T-helper 22 cell (primary cell): ENCODE measurements around the gene RUNX3.

ENCODE experiments used
- DNase-seq: peaks from one replicate; pipeline ENCODE4 v3.0.0-alpha.2; 2020; ENCODE audit warnings: low read depth

Gene RUNX3

GRCh38 chr1:24946861-24947658 is 17.0 kb upstream of the RUNX3 start:
- no peak for DNase-seq

GRCh38 chr1:24945354-24946326 is 15.6 kb upstream of the RUNX3 start:
- DNase-seq = no peak

- DNase-seq = no peak
Measured at GRCh38 chr1:24944318-24944717, 14.2 kb upstream of the RUNX3 start.

- DNase-seq = no peak
Measured at GRCh38 chr1:24942789-24943188, 12.7 kb upstream of the RUNX3 start.

GRCh38 chr1:24941564-24941963 is 11.5 kb upstream of the RUNX3 start:
- no peak for DNase-seq

GRCh38 chr1:24940231-24940630 is 10.2 kb upstream of the RUNX3 start:
- DNase-seq = no peak

- no peak for DNase-seq
Measured at GRCh38 chr1:24939675-24940193, 9.7 kb upstream of the RUNX3 start.

- no peak for DNase-seq
Measured at GRCh38 chr1:24939040-24939674, 9.1 kb upstream of the RUNX3 start.

- DNase-seq = no peak
Measured at GRCh38 chr1:24938276-24938675, 8.2 kb upstream of the RUNX3 start.

- no peak for DNase-seq
Measured at GRCh38 chr1:24936684-24937083, 6.6 kb upstream of the RUNX3 start.

- no peak for DNase-seq
Measured at GRCh38 chr1:24935615-24936484, 5.8 kb upstream of the RUNX3 start.

- no peak for DNase-seq
Measured at GRCh38 chr1:24935196-24935526, 5.1 kb upstream of the RUNX3 start.

- DNase-seq = no peak
Measured at GRCh38 chr1:24934310-24935195, 4.5 kb upstream of the RUNX3 start.

- DNase-seq = no peak
Measured at GRCh38 chr1:24933468-24933867, 3.4 kb upstream of the RUNX3 start.

GRCh38 chr1:24932725-24933294 is 2.7 kb upstream of the RUNX3 start:
- DNase-seq = no peak

GRCh38 chr1:24932284-24932683 is 2.2 kb upstream of the RUNX3 start:
- no peak for DNase-seq

GRCh38 chr1:24931468-24932231 is 1.6 kb upstream of the RUNX3 start:
- no peak for DNase-seq

- DNase-seq = no peak
Measured at GRCh38 chr1:24931146-24931467, 1.0 kb upstream of the RUNX3 start.
